SW480 (cell line): ENCODE results near the gene WDR4.
"Not testable (repeated sequence)": the region's sequence is repeated elsewhere in the genome, so short reads cannot be mapped to it uniquely, and the experiment has no call there.

Experiments
- DNase-seq: peaks from one replicate; pipeline ENCODE4 v3.0.0-alpha.2; 2016; ENCODE audit warnings: low spot score

WDR4 gene

GRCh38 chr21:42875811-42876210 lies 3.5 kb downstream of the WDR4 start:
- not testable (repeated sequence) for DNase-seq

- DNase-seq: no peak
Observed at GRCh38 chr21:42873096-42873495, 6.2 kb downstream of the WDR4 start.

GRCh38 chr21:42868196-42868595 lies 11.1 kb downstream of the WDR4 start:
- DNase-seq: no peak

GRCh38 chr21:42865776-42866160 lies 13.6 kb downstream of the WDR4 start:
- no peak for DNase-seq

- no peak for DNase-seq
Observed at GRCh38 chr21:42864815-42865775, 14.2 kb downstream of the WDR4 start.

GRCh38 chr21:42864286-42864685 lies 15.1 kb downstream of the WDR4 start:
- no peak for DNase-seq

- DNase-seq: no peak
Observed at GRCh38 chr21:42863504-42863870, 15.9 kb downstream of the WDR4 start.

- DNase-seq: peak; percentile 31
Observed at GRCh38 chr21:42862774-42863503, 16.4 kb downstream of the WDR4 start.

- DNase-seq: no peak
Observed at GRCh38 chr21:42861848-42862400, 17.4 kb downstream of the WDR4 start.

GRCh38 chr21:42861311-42861847 lies 18.0 kb downstream of the WDR4 start:
- no peak for DNase-seq

- DNase-seq: no peak
Observed at GRCh38 chr21:42860345-42860744, 19.0 kb downstream of the WDR4 start.

GRCh38 chr21:42859891-42860230 lies 19.5 kb downstream of the WDR4 start:
- DNase-seq: no peak

GRCh38 chr21:42858957-42859890 lies 20.1 kb downstream of the WDR4 start:
- no peak for DNase-seq

- no peak for DNase-seq
Observed at GRCh38 chr21:42858185-42858847, 21.0 kb downstream of the WDR4 start.

GRCh38 chr21:42857216-42857615 lies 22.1 kb downstream of the WDR4 start:
- DNase-seq: no peak

GRCh38 chr21:42855937-42856335 lies 23.4 kb downstream of the WDR4 start:
- no peak for DNase-seq

GRCh38 chr21:42855171-42855936 lies 24.0 kb downstream of the WDR4 start:
- no peak for DNase-seq

GRCh38 chr21:42854246-42855010 lies 24.9 kb downstream of the WDR4 start:
- DNase-seq: no peak

GRCh38 chr21:42853621-42854020 lies 25.7 kb downstream of the WDR4 start:
- no peak for DNase-seq
